NCI-H510A treated with DMSO at 0.1 percent for 48 hours (cell line): ENCODE results near the gene LATS2.

Source experiments
- DNase-seq: peaks from one replicate; lab custom pipeline; 2025; lab: John Stamatoyannopoulos, UW

The LATS2 gene

DNA sequence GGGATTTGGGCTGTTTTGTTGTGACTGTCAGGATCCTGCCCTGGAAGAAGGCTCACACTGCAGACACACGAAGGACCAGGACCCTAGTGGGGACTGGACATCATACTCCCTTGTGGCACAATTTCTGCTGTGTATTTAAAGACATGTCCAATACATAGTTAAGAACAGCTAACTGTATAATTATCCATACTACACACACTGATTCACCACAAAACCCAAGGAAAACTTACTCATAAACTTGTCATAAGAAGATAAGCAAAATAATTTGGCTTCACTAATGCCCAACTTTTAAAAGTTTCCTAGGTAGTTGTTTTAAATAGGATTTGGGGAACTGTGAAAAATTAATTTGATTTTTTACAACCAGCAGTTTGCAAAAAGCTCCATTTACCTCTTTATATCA is 46.1 kb downstream of the LATS2 start:
- no peak for DNase-seq

DNA sequence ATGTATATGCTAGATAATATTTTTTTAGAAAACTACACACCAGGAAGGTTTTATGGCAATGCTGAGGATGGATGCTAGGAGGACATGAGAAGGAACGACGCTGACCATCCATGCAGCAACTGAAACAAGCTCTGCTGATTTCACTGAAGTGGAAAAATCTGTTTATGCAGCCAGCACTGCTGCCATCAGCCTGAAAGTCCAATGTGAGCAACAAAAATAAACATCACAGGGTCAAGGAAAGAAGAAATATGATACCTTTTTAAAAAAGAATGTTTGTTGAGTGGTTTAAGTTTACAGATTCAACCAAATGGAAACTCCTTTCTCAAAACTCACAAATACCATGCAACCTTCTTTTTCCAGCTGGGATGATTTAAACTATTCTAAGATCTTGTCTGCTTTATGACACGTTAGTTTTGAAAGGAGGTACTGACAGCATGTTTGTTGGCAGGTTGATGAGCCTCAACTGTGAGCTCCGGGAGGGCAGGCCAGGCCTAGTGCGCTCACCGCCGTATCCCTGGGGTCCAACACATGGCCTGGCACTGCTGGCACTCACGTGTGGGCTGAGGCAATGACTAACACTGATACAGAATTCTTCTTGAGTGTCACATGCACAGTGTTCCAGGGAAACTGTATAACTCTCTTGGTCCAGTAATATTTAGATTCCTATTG is 46.8 kb downstream of the LATS2 start:
- DNase-seq = peak; percentile 8

DNA sequence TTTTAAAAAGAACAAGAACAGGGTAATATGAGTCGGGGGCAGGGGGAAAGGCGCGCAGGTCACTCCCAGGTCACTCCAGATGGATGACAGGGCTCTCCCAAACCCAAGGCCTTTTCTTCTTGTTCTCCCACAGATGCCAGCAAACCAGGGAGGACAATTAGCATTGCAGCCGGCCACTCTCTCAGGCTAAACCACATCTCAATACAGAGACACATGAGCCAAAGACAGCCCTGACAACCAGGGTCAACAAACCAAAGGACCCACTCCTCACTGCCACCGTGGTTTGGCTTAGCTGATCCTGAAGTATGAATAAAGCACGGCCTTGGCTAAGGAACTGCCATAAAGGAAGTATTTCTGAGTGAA is 47.3 kb downstream of the LATS2 start:
- DNase-seq = no peak

DNA sequence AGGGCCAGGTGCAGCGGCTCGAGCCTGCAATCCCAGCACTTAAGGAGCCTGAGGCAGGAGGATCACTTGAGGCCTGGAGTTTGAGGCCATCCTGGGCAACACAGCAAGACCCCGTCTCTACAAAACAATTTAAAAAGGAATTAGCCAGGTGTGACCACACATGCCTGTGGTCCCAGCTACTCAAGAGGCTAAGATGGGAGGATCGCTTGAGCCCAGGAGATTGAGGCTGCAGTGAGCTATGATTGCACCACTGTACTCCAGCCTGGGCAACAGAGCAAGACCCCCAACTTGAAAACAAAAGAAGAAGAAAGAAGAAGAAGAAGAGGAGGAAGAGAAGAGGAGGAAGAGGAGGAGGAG is 47.7 kb downstream of the LATS2 start:
- DNase-seq = no peak

DNA sequence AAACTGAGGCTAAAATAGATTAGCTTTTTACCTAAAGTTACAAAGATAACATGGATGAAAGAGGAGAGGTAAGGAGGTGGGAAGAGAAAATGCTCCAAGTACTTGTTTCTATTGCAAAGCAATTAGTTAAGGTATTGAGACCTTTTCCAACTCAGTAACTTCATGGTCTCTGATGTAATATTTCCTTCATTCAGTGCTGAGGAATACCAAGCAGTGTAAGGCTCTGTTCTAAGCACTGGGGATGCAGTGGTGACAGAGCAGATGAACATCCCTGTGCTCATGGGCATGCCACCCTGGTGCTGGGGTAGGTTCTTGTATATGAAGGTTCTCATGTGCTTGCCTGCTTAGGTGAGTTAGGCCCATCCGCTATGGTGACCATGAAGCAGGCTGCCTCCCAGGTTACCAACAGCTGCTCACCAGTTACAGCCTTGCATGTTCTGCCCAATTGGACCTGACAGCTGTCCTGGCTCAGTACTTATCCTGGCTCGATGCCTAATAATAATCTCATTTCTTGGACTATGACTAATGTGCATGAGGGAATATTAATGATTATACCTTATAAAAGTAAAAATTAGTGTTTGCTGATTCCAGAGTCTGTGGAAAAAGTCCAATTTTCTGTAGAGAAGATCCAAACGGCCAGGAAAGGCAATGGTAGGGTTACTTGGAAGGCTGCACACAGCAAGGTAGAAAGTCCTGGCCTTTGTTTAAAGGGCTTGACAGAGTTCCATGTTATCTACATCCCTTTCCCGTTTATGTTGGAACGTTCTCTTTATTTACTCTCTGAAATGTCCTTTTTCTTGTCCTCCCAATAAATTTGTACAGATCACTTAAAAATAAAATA is 48.3 kb downstream of the LATS2 start:
- DNase-seq = no peak

DNA sequence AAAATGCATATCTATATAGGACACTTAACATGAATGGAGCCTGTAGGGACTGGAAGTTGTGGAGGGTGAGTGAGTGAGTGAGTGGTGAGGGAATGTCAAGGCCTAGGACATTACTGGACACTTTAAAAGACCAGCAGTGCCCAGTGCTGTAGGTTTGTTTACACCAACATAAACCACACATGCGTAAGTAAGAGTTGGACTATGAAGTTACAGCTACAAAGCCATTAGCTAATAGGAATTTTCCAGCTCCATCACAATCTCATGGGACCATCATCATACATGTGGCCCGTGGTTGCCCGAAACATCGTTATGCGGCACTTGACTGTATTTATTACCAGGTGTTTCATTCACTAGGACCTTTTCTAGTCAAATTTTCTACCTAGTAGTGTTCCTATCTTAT is 49.2 kb downstream of the LATS2 start:
- DNase-seq = no peak

DNA sequence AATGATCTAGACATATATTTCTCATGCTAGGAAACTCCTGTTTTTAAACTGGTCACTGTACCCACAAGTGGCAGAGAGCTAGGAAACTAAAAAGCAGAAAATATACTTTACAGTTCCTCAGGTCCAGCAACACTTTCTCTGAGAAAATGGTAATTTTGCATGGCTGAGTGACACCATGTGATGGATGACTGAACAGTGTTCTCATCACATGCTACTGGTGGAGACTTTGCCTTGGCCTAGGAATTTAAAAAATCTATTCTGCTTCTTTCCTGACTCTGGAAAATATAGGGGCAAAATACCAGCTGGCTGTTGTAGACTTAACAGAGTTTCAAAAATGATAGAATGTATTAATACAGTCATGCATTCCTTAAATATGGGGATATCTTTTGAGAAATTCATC is 50.0 kb downstream of the LATS2 start:
- DNase-seq = no peak

DNA sequence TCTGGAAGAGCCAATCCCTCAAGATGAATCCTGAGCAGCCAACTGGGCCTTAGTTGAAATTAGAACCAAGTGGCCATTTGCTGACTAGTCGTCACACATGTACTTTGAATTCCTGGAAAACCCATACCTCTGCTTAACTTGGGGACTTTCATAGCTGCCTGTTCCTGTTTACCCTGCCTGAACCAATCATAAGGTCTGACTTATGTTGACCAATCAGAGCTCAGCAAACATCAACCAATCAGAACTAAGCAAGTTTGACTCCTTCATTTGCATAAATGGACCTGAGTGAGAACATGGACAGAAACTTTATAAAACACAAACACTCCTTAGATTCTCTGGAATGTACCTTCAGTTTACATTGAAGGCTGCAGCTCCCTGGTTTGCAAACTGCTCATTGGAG is 50.8 kb downstream of the LATS2 start:
- no peak for DNase-seq

DNA sequence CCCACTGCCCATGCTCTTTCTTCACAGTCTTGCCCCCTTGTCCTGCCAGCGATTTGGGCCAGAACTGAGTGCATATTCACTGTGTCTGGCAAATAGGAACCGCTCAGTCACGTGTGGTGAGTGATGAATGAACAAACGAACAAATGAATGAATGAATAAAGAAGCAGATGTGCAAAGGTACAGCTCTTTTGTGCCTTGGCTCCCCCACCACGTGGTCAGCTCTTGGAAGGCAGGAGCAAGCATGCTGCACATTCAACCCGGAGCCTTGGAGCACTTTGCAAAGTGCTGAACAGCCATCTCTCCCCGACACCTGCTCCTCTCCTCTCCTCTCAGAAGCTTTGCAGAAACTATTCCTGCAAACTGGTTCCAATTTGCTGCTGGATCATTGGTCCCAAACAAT is 52.4 kb downstream of the LATS2 start:
- DNase-seq = no peak

DNA sequence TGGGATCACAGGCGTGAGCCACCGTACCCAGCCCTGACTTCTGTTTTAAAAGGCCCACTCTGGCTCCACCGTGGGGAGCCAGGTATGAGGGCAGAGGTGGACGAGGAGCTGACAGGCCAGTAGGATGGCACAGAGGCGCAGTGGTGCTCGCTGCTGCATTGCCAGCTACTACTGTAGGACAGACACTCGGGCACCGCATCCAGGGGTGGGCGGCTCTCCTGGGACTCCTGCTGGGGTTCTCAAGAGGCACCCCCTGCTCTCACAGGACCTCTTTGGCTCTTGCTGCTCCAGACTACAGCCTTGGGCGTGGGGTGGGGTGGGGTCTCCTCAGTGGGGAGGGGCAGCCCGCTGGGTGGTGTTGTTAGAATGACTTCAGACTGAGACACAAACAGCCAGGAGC is 53.4 kb downstream of the LATS2 start:
- DNase-seq = no peak

DNA sequence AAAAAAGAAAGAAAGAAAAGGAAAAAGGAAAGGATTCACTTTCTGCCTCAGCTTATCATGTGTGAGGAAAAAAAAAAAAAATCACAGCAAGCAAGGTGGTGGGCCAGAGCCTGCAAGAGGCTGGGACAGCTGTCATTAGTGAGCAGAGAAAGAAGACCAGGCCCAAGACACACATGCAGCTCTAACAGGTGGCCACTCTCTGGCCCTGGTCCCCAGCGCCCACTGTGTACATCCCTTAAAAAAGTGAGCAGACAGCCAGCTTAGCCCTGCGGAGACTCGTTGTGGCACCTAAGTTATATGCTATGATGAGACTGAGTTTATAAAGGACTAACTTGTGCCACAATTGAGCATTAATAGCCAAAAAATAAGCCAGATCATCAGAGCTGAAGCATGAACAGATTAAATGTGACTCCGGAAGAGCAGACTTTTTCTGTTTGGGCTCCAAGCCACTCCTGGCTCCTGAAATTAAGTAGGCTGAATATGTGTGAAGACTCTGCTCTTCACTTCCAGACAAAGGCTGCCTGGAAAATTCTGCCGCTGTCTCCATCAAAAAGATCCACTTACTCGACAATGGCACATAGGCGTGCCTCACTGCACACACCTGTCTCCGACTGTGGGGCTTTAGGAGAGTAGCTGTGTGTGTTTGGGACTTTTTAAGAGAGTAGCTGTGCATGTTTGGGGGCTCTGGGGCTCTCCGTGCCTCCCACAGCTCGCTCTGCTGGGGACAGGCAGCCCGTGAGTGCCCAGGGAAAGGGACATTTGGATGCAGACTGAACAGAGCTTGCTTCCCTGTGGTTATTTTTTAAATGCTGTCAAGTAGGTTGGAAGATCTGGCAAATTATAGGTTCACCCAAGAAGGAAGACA is 55.0 kb downstream of the LATS2 start:
- no peak for DNase-seq

DNA sequence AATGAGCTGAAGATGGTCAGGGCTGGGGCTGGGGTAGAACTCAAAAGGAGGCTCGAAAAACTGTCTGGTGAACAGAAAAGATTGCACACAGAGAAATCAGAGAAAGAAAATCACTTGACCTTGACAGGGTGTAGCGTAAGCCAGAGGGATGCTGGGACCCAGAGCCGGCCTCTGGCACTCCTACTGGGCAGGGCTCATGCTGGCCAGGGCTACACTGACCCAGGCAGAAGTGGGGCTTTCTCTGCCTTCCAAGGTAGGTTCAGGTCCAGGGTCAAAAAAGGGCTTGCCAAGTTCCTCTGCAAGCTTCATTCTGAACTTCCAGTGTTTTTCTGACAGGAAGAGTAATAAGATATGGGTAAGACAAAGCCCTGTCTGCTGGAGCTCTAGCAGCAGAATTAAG is 56.2 kb downstream of the LATS2 start:
- no peak for DNase-seq

DNA sequence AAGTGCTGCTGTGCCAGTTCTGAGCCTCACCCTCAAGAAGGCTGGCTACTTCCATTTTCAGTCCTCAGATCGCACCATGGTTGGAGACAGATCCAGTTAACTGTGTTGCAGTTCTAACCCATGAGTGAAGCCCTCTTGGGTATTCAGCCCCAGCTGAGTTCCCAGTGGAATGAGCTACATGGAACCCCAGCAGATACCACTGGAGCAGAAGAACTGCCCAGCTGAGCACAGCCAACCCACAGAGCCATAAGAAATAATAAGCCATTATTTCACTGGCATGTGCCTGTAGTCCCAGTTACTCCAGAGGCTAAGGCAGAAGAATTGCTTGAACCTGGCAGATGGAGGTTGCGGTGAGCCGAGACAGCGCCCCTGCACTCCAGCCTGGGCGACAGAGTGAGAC is 59.9 kb downstream of the LATS2 start:
- no peak for DNase-seq

DNA sequence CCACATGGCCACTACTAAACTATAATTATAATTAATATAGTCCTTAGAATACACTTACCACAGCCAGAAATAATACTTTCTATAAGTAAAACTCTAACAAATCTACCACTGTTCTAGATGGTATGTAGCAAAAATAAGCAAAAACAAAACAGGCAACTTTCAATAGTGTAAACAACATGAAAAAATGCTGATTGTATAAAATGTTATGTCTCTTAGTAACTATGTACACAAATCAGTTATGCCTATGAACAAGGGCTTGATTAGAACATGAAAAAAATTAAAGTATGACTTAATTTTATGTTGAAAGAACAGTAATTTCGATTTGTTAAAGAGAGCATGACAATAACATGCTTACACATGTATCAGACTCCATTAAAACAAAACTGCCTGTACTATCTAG is 60.7 kb downstream of the LATS2 start:
- no peak for DNase-seq

DNA sequence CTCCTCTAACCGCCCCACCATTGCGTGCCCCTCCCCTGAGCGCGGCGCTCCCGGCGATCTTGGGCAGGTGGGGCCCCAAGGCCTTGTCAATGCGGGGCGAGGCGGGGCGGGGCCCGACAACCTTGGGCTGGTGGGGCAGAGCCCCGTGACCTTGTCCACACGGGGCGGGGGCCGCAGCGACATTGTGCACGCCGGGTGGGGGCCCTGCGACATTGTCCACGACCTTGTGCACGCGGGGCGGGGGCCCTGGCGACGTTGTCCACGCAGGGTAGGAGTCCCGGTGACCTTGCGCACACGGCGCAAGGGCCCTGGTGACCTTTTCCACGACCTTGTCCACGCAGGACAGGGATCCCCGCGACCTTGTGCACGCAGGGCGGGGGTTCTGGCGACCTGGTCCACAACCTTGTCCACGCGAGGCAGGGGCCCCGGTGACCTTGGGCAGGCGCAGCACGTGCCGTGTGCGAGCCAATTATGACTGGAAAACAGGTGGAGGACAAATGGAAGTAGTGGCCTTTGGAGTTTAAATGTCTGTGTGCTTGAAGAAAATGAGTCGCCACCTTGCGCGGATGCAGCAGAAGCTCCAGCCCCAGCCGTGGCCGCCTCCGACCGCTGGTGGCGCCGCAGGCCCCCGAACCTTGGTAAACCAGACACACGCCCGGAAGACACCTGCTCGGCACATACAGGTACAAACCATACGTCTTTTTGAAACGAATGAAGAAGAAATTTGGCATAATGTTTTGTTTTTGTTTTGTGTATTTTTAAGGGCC is 62.6 kb downstream of the LATS2 start:
- DNase-seq = no peak

DNA sequence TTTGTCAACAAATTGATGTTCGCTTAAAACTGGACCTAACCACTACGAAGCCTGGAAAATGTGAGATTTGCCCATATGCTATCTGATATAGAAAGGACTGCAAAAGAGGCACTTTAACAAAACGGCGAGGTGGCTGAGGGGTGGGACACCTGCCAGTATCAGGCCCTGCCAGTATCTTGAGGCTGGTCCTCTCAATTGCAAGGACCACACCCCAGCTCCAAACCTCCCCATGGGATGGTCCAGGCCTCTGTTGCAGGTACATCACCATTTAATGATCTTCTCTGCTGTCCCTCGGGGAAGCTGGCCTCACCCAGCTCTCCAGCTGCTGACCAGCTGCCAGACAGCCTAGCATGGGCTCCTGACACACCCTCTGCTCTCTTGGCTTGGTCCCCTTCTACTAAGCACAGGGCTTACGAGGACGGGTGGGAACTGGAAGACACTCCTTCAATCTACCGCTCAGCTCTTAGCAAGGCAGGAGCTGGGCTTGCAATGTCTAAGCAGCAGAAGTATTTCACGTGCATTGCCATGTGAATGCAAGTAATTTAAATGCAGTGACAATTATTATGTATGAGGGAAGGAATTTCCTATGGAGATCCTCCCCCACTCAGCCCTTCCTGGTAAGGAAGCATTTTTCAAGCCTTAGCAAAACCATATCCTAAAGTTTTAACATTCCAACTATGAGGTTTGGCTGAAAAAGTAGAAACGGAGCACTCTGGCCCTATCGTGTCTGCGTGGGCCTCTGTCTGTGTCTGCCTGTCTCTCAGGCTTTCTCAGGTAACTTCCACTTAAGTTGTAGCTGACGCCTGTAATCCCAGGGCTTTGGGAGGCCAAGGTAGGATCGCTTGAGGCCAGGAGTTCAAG is 63.9 kb downstream of the LATS2 start:
- no peak for DNase-seq

DNA sequence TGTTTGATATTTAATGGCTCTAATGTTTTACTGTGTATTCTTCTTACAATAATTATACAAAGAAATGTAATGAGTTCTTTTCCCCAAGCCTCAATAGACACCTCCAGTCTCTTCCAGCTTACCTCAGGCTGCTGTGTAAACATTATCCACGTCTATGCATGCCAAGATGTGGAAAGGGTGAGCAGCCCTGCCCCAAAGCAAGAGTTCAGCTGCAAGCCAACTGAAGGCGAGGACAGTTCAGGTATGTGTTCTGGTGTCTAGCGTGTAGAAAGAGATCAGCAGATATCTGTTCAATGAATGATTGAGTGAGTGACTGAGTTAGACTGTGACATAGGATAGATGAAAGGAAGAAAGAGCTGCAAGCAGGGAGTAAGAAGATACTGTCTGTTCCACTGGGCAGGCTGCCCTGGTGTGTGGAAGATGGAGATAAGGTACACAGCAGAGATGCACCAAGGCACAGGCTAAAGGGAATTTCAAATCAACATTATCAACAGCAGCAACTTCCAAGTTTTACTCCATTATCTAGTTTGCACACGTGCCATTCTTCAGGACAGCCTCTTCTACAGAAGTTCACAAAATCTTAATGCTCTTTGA is 66.0 kb downstream of the LATS2 start:
- DNase-seq = no peak

DNA sequence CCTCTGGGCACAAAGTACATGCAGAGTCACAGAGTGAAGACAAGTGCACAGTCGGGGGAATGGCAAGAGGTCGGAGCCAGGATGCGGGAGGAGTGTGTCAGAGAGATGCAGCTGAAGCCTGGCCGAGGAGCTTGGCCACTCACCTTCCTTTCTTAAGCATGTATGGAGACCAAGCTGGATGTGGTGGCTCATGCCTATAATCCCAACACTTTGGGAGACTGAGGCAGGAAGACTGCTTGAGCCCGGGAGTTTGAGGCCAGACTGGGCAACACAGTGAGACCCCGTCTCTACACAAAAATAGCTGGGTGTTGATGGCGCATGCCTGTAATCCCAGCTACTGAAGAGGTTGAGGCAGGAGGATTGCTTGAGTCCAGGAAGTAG is 67.0 kb downstream of the LATS2 start:
- no peak for DNase-seq

DNA sequence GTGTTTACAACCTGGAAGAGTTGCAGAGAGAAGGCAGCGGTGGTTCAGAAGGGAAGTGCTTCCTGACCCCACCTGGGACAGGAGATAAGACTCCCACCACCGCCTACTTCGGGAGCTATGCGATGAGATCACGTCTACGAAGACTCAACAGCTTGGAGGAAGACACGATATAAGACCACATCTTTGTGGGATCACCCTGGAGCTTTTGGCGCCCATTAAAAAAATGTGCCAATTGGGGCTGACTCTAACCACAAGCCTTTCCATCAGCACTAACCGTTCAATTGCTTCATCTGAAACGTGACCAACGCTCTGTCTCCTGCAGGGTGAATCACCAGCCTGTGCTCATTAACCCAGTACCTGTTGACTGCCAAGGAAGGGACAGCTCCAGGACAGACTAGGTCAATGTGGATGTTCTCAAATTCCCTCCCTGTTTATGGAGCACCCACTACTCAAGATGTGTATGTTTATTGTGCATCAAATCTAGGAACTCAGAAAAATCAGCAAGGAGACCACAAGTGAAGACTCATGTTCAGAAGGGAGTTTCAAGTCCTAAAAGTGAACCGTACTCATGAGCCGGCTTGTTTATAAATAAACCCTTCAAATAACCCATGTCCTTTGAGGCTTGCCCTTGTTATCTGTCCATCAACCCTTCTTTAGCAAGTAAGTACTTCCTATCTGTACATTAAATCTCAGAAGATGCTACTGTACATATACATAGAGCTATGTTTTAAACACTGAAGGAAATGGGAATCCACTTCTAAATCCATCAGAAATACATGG is 67.5 kb downstream of the LATS2 start:
- no peak for DNase-seq

DNA sequence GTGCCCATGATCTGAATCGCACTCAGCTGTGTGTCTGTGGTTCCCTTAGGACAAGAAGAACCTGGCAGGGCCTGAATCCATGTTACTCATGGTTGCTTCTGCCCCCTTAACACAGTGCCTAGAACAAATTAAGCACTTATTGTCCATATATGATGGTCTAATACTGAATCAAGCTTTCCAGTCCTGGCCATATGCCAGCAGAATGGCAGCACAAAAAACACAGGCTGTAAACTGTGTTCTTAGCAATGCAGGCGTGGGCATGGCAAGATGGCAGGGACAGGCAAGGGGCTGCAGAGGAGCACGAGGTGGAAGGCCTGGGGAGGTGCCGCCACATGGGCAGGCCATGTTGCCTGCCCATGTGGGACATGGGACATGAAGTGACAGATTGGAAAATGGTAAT is 68.2 kb downstream of the LATS2 start:
- no peak for DNase-seq
